Measurements from ENCODE around the gene EPHA10.

DNA sequence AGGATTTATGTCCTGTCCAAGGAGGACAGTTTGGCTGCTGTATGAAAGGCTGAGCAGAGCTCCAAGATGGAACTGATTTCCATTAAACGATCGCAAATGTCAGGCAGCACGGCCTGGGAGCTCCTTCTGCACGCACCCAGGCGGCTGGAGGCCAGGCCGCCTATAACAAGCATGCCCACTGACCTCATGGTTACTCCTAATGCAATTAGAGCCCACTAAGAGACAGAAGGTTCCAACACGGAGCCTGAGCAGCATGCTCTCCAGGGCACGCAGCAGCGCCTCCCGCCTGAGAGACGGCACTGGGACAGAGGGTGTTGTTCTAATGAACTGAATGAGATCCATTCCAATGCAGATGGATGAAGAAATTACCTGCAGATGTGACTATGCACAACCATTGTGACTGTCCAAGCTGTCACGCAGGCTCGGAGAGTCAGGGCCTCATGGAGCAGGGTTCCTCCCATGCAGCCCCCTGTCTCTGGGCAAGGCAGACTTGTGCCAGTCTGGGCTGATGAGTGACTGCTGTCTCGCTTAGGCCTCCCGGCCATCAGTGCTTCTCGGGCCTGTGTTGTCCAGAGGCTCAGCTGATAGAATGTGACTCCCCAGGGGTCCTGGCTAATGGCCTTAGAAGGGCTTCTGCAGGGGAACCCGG lies 97.8 kb downstream of the EPHA10 start:
- TF ChIP-seq TAF1 (conservative IDR thresholded peaks at IDR 0.05) (no peak), JUND (IDR thresholded peaks at IDR 0.05) (no peak), RAD21 (IDR thresholded peaks at IDR 0.05) (no peak), HNF4G (IDR thresholded peaks at IDR 0.05) (no peak), GABPA (IDR thresholded peaks at IDR 0.05 in 1 of 2, conservative IDR thresholded peaks at IDR 0.05 in 1 of 2) (no peak), SP1 (IDR thresholded peaks at IDR 0.05) (no peak), YY1 (IDR thresholded peaks at IDR 0.05) (no peak), FOXA2 (IDR thresholded peaks at IDR 0.05) (no peak)
- TF ChIP-seq, protein P1, sequence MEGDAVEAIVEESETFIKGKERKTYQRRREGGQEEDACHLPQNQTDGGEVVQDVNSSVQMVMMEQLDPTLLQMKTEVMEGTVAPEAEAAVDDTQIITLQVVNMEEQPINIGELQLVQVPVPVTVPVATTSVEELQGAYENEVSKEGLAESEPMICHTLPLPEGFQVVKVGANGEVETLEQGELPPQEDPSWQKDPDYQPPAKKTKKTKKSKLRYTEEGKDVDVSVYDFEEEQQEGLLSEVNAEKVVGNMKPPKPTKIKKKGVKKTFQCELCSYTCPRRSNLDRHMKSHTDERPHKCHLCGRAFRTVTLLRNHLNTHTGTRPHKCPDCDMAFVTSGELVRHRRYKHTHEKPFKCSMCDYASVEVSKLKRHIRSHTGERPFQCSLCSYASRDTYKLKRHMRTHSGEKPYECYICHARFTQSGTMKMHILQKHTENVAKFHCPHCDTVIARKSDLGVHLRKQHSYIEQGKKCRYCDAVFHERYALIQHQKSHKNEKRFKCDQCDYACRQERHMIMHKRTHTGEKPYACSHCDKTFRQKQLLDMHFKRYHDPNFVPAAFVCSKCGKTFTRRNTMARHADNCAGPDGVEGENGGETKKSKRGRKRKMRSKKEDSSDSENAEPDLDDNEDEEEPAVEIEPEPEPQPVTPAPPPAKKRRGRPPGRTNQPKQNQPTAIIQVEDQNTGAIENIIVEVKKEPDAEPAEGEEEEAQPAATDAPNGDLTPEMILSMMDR (IDR thresholded peaks at IDR 0.05; ENCODE audit: low read depth, low read length, missing input control): no peak
- TF ChIP-seq, protein P2, sequence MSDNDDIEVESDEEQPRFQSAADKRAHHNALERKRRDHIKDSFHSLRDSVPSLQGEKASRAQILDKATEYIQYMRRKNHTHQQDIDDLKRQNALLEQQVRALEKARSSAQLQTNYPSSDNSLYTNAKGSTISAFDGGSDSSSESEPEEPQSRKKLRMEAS (IDR thresholded peaks at IDR 0.05): no peak
- TF ChIP-seq, protein P3, sequence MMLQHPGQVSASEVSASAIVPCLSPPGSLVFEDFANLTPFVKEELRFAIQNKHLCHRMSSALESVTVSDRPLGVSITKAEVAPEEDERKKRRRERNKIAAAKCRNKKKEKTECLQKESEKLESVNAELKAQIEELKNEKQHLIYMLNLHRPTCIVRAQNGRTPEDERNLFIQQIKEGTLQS (IDR thresholded peaks at IDR 0.05): no peak

Measured in liver (tissue), 3 donors.